HG02642 (cell line): ENCODE measurements around the gene ARMC9.
"Not testable (repeated sequence)": the region's sequence is repeated elsewhere in the genome, so short reads cannot be mapped to it uniquely, and the experiment has no call there.

Source experiments
- ATAC-seq: cut with Tn5 transposase; IDR thresholded peaks from one replicate; pipeline ENCODE4 v1.9.1; 2021; ENCODE audit warnings: mild to moderate bottlenecking; ENCODE audit not compliant: unreplicated experiment, poor library complexity

Gene ARMC9

GRCh38 chr2:231198291-231199173, at the start of gene ARMC9:
Gene ARMC9 (plus strand): TSS chr2:231198631. CDS start chr2:231206239, 7,608 bp downstream.
- peak; percentile 98 for ATAC-seq

GRCh38 chr2:231152800-231153557, 45.5 kb upstream of the ARMC9 start:
- no peak for ATAC-seq

- no peak for ATAC-seq
These were observed 39.1 kb upstream of the ARMC9 start for GRCh38 chr2:231159306-231159705.

GRCh38 chr2:231160701-231161100, 37.7 kb upstream of the ARMC9 start:
- ATAC-seq: no peak

GRCh38 chr2:231161252-231161839, 37.1 kb upstream of the ARMC9 start:
- ATAC-seq: no peak

GRCh38 chr2:231161877-231162329, 36.5 kb upstream of the ARMC9 start:
- ATAC-seq: no peak

- no peak for ATAC-seq
These were observed 35.4 kb upstream of the ARMC9 start for GRCh38 chr2:231163011-231163410.

GRCh38 chr2:231163414-231164095, 34.9 kb upstream of the ARMC9 start:
- no peak for ATAC-seq

GRCh38 chr2:231167745-231168459, 30.5 kb upstream of the ARMC9 start:
- no peak for ATAC-seq

- ATAC-seq: no peak
These were observed 29.8 kb upstream of the ARMC9 start for GRCh38 chr2:231168460-231169139.

- no peak for ATAC-seq
These were observed 28.9 kb upstream of the ARMC9 start for GRCh38 chr2:231169488-231169887.

GRCh38 chr2:231170055-231170454, 28.4 kb upstream of the ARMC9 start:
- no peak for ATAC-seq

- no peak for ATAC-seq
These were observed 26.4 kb upstream of the ARMC9 start for GRCh38 chr2:231172025-231172424.

- ATAC-seq: no peak
These were observed 24.2 kb upstream of the ARMC9 start for GRCh38 chr2:231174211-231174651.

GRCh38 chr2:231176066-231176465, 22.4 kb upstream of the ARMC9 start:
- ATAC-seq: no peak

GRCh38 chr2:231177156-231178025, 21.0 kb upstream of the ARMC9 start:
- no peak for ATAC-seq

- ATAC-seq: not testable (repeated sequence)
These were observed 19.6 kb upstream of the ARMC9 start for GRCh38 chr2:231178805-231179204.

GRCh38 chr2:231181860-231182512, 16.4 kb upstream of the ARMC9 start:
- peak; percentile 68 for ATAC-seq
